Natural killer cell (primary cell): ENCODE measurements around the gene P2RX5. TPM values are rescaled to one million over a fixed set of nuclear protein-coding genes. Genes with fewer than 3 reads are reported as not detected.

Source experiments
- ATAC-seq, 3 donors: fragments of 150-1000 bp in 2 of 3; fragments of 200-7000 bp in 1 of 3; cut with Tn5 transposase; 1 replicate in 1 of 3; 2 replicates in 2 of 3; pipeline ENCODE4 v1.10.0; 2021; ENCODE audit warnings: mild to moderate bottlenecking in 2 of 3, moderate library complexity in 2 of 3
- DNase-seq, 2 donors: peaks; one replicate each; pipeline versions ENCODE4 v3.0.0 to v3.0.0-alpha.2; 2013 to 2021; ENCODE audit warnings: mixed read lengths in 1 of 2
- H3K27ac ChIP-seq: one replicate; pipeline ENCODE4 v1.5.1; 2013; ENCODE audit warnings: mild to moderate bottlenecking, low read length
- H3K27me3 ChIP-seq: one replicate; pipeline ENCODE4 v1.6.1; 2013; ENCODE audit warnings: low read length; ENCODE audit not compliant: control insufficient read depth, insufficient read depth
- H3K36me3 ChIP-seq: one replicate; pipeline ENCODE4 v1.6.1; 2013; ENCODE audit warnings: low read length; ENCODE audit not compliant: control insufficient read depth, insufficient read depth
- H3K4me1 ChIP-seq: one replicate; pipeline ENCODE4 v1.6.1; 2013; ENCODE audit warnings: low read length; ENCODE audit not compliant: control insufficient read depth, insufficient read depth
- H3K4me3 ChIP-seq: one replicate; pipeline ENCODE4 v1.5.1; 2013; ENCODE audit warnings: low read length
- H3K9me3 ChIP-seq: one replicate; pipeline ENCODE4 v1.6.1; 2013; ENCODE audit warnings: low read length; ENCODE audit not compliant: control insufficient read depth, insufficient read depth
- H3K27ac Mint-ChIP-seq, 2 donors: one replicate each; pipeline ENCODE4 v1.8.0; 2022; ENCODE audit warnings: mild to moderate bottlenecking in 2 of 2, mixed read lengths in 2 of 2, moderate library complexity in 1 of 2
- H3K27me3 Mint-ChIP-seq, 2 donors: one replicate each; pipeline ENCODE4 v1.8.0; 2022; ENCODE audit warnings: low read depth in 2 of 2, mixed read lengths in 2 of 2
- H3K36me3 Mint-ChIP-seq: one replicate; pipeline ENCODE4 v1.8.0; 2022; ENCODE audit warnings: mixed read lengths
- H3K4me1 Mint-ChIP-seq, 2 donors: one replicate each; pipeline ENCODE4 v1.8.0; 2022; ENCODE audit warnings: mixed read lengths in 2 of 2
- H3K4me3 Mint-ChIP-seq: one replicate; pipeline ENCODE4 v1.8.0; 2022; ENCODE audit warnings: mild to moderate bottlenecking, moderate library complexity, mixed read lengths
- H3K9me3 Mint-ChIP-seq, 2 donors: one replicate each; pipeline ENCODE4 v1.8.0; 2022; ENCODE audit warnings: mixed read lengths in 2 of 2
- whole genome bisulfite sequencing: methylation state at CpG from one replicate; pipeline ENCODE4 v1.1.7; 2013; ENCODE audit warnings: missing lambda C conversion rate; ENCODE audit not compliant: insufficient coverage; 5-methylcytosine and 5-hydroxymethylcytosine counted together
- intact Hi-C: fragments of 100-400 bp; cut with micrococcal nuclease; formaldehyde crosslinking; loops from one replicate; pipeline ENCODE4 v1.14.2; 2022
- total RNA-seq, 4 donors: library from RNA; stranded (reverse); fragments of 120-200 nt in 1 of 4; gene quantifications; one replicate each; pipeline versions ENCODE4 v1.2.3 to v1.2.4, GENCODE V29; 2013 to 2022
- TF ChIP-seq, protein P1 (sequence below): fragments of 200-600 bp; IDR thresholded peaks from one replicate; pipeline ENCODE4 v1.8.0; 2022; ENCODE audit warnings: antibody characterized with exemption

P2RX5 gene
- total RNA-seq, 3 donors from 2014 or later (not counting 1 experiment from before 2014, with no cell fraction given), result 7.8 to 15.4 (median 9.2) TPM

DNA sequence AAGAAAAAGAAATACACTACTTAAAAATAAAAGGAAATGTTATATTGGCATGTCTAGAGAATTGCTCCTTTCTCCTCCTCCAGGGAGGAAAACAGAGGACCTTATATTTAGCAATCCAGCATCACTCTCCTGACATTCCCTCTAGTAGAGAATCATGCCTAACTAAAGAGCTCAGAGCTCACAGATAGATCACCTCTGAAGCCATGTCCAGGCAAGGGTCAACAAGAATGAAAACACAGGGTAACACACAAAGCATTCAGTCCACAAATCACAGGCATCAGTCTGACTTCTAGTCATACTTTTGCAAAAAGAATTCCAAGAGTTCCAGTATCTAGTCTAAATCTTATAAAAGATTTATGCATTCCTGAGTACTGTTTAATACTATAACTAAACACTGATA, 23.3 kb upstream of the P2RX5 start:
- no peaks in the 10 kb centered on the region for H3K9me3 Mint-ChIP-seq
- ATAC-seq (no peak), DNase-seq (no peak)
- Histone ChIP-seq H3K4me1 (peaks cover 18% of the 10 kb centered on the region), H3K4me3 (no peak overlapping the region), H3K27ac (no peak overlapping the region), H3K36me3 (peaks cover 49% of the 10 kb centered on the region), H3K27me3 (no peaks in the 10 kb centered on the region), H3K9me3 (no peaks in the 10 kb centered on the region)
- H3K36me3 Mint-ChIP-seq, result peaks cover 30% of the 10 kb centered on the region
- H3K4me1 Mint-ChIP-seq, result peaks cover 17 to 32% of the 10 kb centered on the region in 2 donors
- H3K4me3 Mint-ChIP-seq, result no peak overlapping the region
- TF ChIP-seq, protein P1, sequence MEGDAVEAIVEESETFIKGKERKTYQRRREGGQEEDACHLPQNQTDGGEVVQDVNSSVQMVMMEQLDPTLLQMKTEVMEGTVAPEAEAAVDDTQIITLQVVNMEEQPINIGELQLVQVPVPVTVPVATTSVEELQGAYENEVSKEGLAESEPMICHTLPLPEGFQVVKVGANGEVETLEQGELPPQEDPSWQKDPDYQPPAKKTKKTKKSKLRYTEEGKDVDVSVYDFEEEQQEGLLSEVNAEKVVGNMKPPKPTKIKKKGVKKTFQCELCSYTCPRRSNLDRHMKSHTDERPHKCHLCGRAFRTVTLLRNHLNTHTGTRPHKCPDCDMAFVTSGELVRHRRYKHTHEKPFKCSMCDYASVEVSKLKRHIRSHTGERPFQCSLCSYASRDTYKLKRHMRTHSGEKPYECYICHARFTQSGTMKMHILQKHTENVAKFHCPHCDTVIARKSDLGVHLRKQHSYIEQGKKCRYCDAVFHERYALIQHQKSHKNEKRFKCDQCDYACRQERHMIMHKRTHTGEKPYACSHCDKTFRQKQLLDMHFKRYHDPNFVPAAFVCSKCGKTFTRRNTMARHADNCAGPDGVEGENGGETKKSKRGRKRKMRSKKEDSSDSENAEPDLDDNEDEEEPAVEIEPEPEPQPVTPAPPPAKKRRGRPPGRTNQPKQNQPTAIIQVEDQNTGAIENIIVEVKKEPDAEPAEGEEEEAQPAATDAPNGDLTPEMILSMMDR, result no peak
- H3K27ac Mint-ChIP-seq, result no peak overlapping the region
- no peaks in the 10 kb centered on the region for H3K27me3 Mint-ChIP-seq
- intact Hi-C loops, result no loop called here

DNA sequence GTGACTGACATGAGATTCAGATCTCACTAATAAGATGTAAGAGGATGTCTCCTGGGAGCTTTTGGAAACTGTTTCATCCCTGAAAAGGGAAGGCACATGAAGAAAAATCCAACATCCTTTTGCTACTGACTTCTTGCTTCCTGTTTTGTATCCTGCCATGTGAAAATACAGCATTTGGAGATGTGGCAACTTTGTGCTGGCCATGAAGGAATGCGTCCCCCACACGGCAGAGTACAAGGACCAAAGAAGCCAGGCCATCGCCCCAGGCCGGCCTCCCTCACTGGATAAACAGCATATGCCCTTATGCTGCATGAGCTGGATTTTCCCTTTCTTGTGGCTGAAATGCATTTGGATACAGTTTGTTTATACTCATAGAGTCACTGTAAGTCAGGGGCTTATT, 22.2 kb upstream of the P2RX5 start:
- intact Hi-C loops, result no loop called here
- TF ChIP-seq, protein P1, result no peak
- no peaks in the 10 kb centered on the region for H3K27me3 Mint-ChIP-seq
- peaks cover 30% of the 10 kb centered on the region for H3K36me3 Mint-ChIP-seq
- H3K36me3 ChIP-seq, result peaks cover 49% of the 10 kb centered on the region
- no peaks in the 10 kb centered on the region for H3K9me3 Mint-ChIP-seq
- no peak for ATAC-seq
- H3K4me1 Mint-ChIP-seq, result peaks cover 17 to 31% of the 10 kb centered on the region in 2 donors
- H3K27ac Mint-ChIP-seq, result no peak overlapping the region
- H3K27ac ChIP-seq, result no peak overlapping the region
- H3K4me3 Mint-ChIP-seq, result no peak overlapping the region
- 95% methylated on average over 4 of the region's 4 CpGs for WGBS
- no peaks in the 10 kb centered on the region for H3K9me3 ChIP-seq
- no peak for DNase-seq
- H3K4me3 ChIP-seq, result no peak overlapping the region
- peaks cover 20% of the 10 kb centered on the region for H3K4me1 ChIP-seq
- no peaks in the 10 kb centered on the region for H3K27me3 ChIP-seq

DNA sequence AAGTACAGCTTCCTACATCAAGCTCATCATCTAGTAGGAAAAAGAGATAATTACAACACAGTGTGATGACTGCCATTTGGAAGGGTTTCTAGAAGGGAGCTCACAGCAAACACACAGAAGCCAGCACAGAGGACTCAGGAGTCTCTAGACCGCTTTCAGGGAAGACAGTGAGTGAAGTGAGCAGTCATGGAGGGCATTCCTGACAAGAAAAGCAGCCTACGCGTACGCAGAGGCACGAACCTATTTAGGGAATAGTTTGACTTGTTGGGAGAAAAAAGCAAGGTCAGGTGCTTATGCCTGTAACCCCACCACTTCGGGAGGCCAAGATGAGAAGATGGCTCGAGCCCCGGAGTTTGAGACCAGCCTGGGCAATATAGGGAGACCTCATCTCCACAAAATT, 19.3 kb upstream of the P2RX5 start:
- Mint-ChIP-seq H3K36me3 (peaks cover 30% of the 10 kb centered on the region), H3K27ac (no peak overlapping the region), H3K4me1 (peaks cover 31 to 32% of the 10 kb centered on the region in 2 donors), H3K27me3 (no peaks in the 10 kb centered on the region), H3K4me3 (no peak overlapping the region), H3K9me3 (no peaks in the 10 kb centered on the region)
- intact Hi-C loops, result no loop called here
- Histone ChIP-seq H3K4me3 (no peak overlapping the region), H3K36me3 (peaks cover 48% of the 10 kb centered on the region), H3K27me3 (no peaks in the 10 kb centered on the region), H3K4me1 (peaks cover 33% of the 10 kb centered on the region), H3K27ac (no peak overlapping the region), H3K9me3 (no peaks in the 10 kb centered on the region)
- no peak for ATAC-seq
- WGBS, result 98% methylated on average over 6 of the region's 8 CpGs
- TF ChIP-seq, protein P1, result no peak
- no peak for DNase-seq

DNA sequence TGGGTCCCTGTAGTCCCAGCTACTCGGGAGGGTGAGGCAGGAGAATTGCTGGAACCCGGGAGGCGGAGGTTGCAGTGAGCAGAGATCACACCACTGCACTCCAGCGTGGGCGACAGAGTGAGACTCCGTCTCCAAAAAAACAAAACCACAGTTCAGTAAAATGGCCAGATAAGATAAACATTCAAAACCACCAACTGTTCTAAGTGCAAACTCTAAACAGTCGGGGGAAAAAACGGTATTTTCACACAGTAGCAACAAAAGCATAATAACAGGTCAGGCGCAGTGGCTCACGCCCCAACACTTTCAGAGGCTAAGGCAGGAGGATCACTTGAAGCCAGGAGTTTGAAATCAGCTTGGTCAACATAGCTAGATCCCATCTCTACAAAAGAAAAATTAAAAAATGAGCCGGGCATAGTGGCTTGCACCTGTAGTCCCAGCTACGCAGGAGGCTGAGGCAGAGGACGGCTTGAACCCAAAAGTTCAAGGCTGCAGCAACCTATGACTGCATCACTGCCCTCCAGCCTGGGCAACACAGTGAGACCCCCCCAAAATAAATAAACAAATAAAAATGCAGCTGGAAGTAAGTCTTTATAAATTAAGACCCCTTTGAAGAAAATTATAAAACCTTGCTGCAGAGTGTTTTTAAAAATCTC, 17.0 kb upstream of the P2RX5 start:
- TF ChIP-seq, protein P1, result no peak
- peaks cover 32% of the 10 kb centered on the region for H3K36me3 ChIP-seq
- no peak overlapping the region for H3K4me3 ChIP-seq
- no peak overlapping the region for H3K27ac ChIP-seq
- peak overlapping the region; percentile 59 for H3K4me3 Mint-ChIP-seq
- no peaks in the 10 kb centered on the region for H3K9me3 ChIP-seq
- peaks cover 21% of the 10 kb centered on the region for H3K36me3 Mint-ChIP-seq
- H3K9me3 Mint-ChIP-seq, result no peaks in the 10 kb centered on the region
- WGBS, result 15% methylated on average over 13 of the region's 13 CpGs
- DNase-seq, result peak in 1 of 2 donors; percentile 49
- ATAC-seq, result peak; percentile 5 to 41 (median 19)
- intact Hi-C loops, result no loop called here
- no peaks in the 10 kb centered on the region for H3K27me3 Mint-ChIP-seq
- peaks cover 32 to 36% of the 10 kb centered on the region in 2 donors for H3K4me1 Mint-ChIP-seq
- H3K27ac Mint-ChIP-seq, result peak overlapping the region; percentile 71 to 77
- H3K27me3 ChIP-seq, result no peaks in the 10 kb centered on the region
- peaks cover 33% of the 10 kb centered on the region for H3K4me1 ChIP-seq
